ENCODE results near the gene EHMT1.

The EHMT1 gene

DNA sequence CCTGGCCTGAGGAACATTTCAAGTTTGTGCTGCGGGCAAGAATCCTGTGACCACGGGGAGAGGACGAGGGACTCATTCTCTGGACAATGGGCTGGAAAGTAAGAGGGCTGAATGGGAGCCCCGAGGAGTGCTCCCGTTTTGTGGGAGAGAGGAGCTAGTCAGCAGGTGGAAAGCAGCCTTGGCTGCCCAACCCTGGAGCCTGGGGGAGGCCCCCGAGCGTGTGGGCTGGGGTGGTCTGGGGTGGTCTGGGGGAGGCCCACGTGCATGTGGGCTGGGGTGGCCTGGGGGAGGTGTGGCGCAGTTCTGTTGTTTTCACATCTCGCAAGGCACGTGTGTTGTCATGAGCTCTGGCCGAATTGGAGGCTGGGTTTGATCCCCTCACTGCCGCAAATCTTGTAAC is 27.5 kb downstream of the EHMT1 start:
- H3K27ac ChIP-seq (ENCODE audit: low read length), result no peak overlapping the region
- H3K9me3 ChIP-seq (replicated peaks; ENCODE audit: insufficient read depth, low read length), result no peaks in the 10 kb centered on the region
- no peaks in the 10 kb centered on the region for H3K9me2 ChIP-seq (replicated peaks; ENCODE audit: insufficient read depth, low read length)
- H3K4me3 ChIP-seq (ENCODE audit: low read length), result no peak overlapping the region
- H3K9ac ChIP-seq (ENCODE audit: low read length), result no peak overlapping the region
- H3K4me2 ChIP-seq (ENCODE audit: low read depth, low read length), result no peak overlapping the region
- H4K20me1 ChIP-seq (ENCODE audit: insufficient read depth, low read length), result no peaks in the 10 kb centered on the region; the same call in 1 of the 2 replicates
- TF ChIP-seq EZH2phosphoT487 (IDR thresholded peaks at IDR 0.05; ENCODE audit: low read length) (no peak), CTCF (IDR thresholded peaks at IDR 0.05; ENCODE audit: low read length) (no peak), EZH2 (optimal IDR thresholded peaks at IDR 0.05; ENCODE audit: low read depth, low read length) (no peak)
- no peaks in the 10 kb centered on the region for H3K36me3 ChIP-seq (replicated peaks; ENCODE audit: insufficient read depth, low read length)
- no peak overlapping the region for H2AFZ ChIP-seq (ENCODE audit: low read length)
- H3K4me1 ChIP-seq (ENCODE audit: low read length), result no peaks in the 10 kb centered on the region
- H3F3A ChIP-seq (ENCODE audit: insufficient read depth, low read length), result no peaks in the 10 kb centered on the region
- peaks cover 86% of the 10 kb centered on the region for H3K79me2 ChIP-seq (ENCODE audit: low read length)
- no peak for DNase-seq
- H3K27me3 ChIP-seq (replicated peaks; ENCODE audit: insufficient read depth, low read length), result no peaks in the 10 kb centered on the region

DNA sequence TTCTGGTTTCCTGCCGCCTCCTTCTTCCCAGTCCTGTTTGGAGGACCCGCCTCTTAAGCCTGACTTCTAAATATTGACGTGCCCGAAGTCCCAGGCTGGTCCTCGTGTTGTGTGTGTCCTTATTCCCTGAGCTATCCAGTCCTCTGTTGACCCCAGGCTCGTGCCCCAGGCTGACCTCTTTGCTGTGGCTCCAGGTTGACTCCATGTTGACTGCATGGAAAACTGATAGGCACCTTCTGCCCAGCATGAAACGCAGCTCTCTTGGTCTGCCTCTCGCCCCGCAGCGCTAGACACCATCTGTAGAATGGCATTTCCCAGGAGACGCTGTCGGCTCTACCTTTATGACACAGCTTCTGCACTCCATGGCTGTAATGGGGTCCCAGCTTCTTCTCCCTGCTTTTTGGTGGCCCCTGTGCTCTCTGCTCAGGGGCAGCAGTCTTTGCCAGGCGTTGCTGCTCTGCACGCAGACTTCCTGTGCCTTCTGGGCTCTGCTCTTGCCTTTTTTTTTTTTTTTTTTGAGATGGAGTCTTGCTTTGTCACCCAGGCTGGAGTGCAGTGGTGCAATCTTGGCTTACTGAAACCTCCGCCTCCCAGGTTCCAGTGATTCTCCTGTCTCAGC is 28.4 kb downstream of the EHMT1 start:
- H3K36me3 ChIP-seq (replicated peaks; ENCODE audit: insufficient read depth, low read length), result no peaks in the 10 kb centered on the region

GRCh38 chr9:137648396-137648795 is 29.6 kb downstream of the EHMT1 start:
- H3K27me3 ChIP-seq (replicated peaks; ENCODE audit: insufficient read depth, low read length), result no peaks in the 10 kb centered on the region
- H3K9me2 ChIP-seq (replicated peaks; ENCODE audit: insufficient read depth, low read length), result no peaks in the 10 kb centered on the region
- H3K79me2 ChIP-seq (ENCODE audit: low read length), result peaks cover 79% of the 10 kb centered on the region
- no peaks in the 10 kb centered on the region for H4K20me1 ChIP-seq (ENCODE audit: insufficient read depth, low read length)
- H3K9me3 ChIP-seq (replicated peaks; ENCODE audit: insufficient read depth, low read length), result no peaks in the 10 kb centered on the region
- no peaks in the 10 kb centered on the region for H3K36me3 ChIP-seq (replicated peaks; ENCODE audit: insufficient read depth, low read length)
- no peak overlapping the region for H3K9ac ChIP-seq (ENCODE audit: low read length)
- H3K4me3 ChIP-seq (ENCODE audit: low read length), result no peak overlapping the region
- TF ChIP-seq CTCF (IDR thresholded peaks at IDR 0.05; ENCODE audit: low read length) (no peak), EZH2phosphoT487 (IDR thresholded peaks at IDR 0.05; ENCODE audit: low read length) (no peak)
- DNase-seq, result no peak
- no peaks in the 10 kb centered on the region for H3K4me1 ChIP-seq (ENCODE audit: low read length)
- no peak overlapping the region for H3K27ac ChIP-seq (ENCODE audit: low read length)
- H3K4me2 ChIP-seq (ENCODE audit: low read depth, low read length), result no peak overlapping the region
- H2AFZ ChIP-seq (ENCODE audit: low read length), result no peak overlapping the region
- no peaks in the 10 kb centered on the region for H3F3A ChIP-seq (ENCODE audit: insufficient read depth, low read length)

More for the DNA sequence above, 28.4 kb downstream of the EHMT1 start:
- TF ChIP-seq CTCF (IDR thresholded peaks at IDR 0.05; ENCODE audit: low read length) (no peak), EZH2 (optimal IDR thresholded peaks at IDR 0.05; ENCODE audit: low read depth, low read length) (no peak), EZH2phosphoT487 (IDR thresholded peaks at IDR 0.05; ENCODE audit: low read length) (no peak)
- no peaks in the 10 kb centered on the region for H3K4me1 ChIP-seq (ENCODE audit: low read length)
- H2AFZ ChIP-seq (ENCODE audit: low read length), result no peak overlapping the region
- no peaks in the 10 kb centered on the region for H3F3A ChIP-seq (ENCODE audit: insufficient read depth, low read length)
- no peaks in the 10 kb centered on the region for H3K9me2 ChIP-seq (replicated peaks; ENCODE audit: insufficient read depth, low read length)
- no peaks in the 10 kb centered on the region for H3K27me3 ChIP-seq (replicated peaks; ENCODE audit: insufficient read depth, low read length)
- H3K9me3 ChIP-seq (replicated peaks; ENCODE audit: insufficient read depth, low read length), result no peaks in the 10 kb centered on the region
- no peak overlapping the region for H3K9ac ChIP-seq (ENCODE audit: low read length)
- H3K27ac ChIP-seq (ENCODE audit: low read length), result no peak overlapping the region
- H3K4me3 ChIP-seq (ENCODE audit: low read length), result no peak overlapping the region
- H4K20me1 ChIP-seq (ENCODE audit: insufficient read depth, low read length), result no peaks in the 10 kb centered on the region; the same call in 1 of the 2 replicates
- H3K79me2 ChIP-seq (ENCODE audit: low read length), result peaks cover 84% of the 10 kb centered on the region
- H3K4me2 ChIP-seq (ENCODE audit: low read depth, low read length), result no peak overlapping the region
- no peak for DNase-seq

Data from MM.1S (cell line).